UCSD-AML1 (cell line): ENCODE data around the gene BNIP5.

ENCODE experiments used
- DNase-seq: peaks from one replicate; lab custom pipeline; 2025; ENCODE audit not compliant: unreplicated experiment; lab: John Stamatoyannopoulos, UW

The BNIP5 gene

DNA sequence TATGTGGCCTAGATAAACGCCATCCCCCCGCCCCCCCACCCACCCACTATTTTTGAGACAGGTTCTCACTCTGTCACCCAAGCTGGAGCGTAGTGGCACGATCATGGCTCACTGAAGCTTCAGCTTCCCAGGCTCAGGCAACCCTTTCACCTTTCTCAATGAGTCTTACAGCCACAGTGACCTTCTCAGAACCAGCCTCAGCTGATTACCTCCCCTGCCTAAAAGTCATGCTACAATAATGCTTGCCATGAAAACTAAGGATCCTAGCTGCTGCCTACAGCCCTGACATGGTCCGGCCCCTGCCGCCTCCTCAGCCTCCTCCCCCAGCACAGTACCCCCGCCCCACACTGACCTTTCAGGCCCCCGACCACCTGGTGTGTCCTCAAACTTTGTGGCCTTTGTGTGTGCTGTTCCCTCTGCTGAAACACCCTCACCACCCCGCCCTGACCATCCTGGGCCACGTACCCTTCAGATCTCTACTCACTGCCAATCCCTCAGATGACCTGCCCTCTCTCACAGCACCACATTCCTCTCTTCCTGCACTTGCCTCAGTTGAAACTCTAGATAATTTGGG is 35.5 kb downstream of the BNIP5 start:
- no peak for DNase-seq

DNA sequence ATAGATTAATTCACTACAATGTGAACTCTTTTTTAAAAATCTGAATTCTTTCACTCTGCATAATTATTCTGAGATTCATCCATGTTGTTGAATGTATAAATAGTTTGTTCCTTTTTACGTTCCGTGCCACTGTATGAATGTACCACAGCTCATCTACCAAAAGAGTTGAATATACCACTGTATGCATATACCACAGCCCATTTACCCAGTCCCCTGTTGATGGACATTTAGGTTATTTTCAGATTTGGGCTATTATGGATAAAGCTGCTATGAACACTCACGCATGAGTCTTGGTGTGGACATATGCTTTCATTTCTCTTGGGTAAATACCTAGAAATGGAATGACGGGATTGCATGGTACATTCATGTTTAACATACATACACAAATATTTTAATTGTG is 38.7 kb downstream of the BNIP5 start:
- DNase-seq = no peak

DNA sequence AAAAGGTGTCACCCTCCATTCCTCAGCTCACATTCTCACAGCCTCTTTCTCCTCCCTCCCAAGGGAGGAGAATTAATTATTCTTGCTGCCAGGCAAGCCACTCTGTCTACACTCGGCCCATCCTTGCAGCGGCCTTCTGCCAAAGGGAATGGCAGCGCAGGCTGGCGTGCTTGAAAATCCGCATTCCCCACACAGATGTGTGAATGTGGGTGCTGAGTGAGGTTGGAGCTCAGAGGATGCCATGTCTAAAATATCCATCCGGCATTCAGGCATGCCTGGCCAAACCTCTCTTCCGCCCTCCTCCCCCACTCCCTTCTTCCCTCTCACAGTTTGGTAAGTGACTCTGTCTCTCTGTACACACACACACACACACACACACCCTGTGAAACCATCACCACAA is 39.2 kb downstream of the BNIP5 start:
- no peak for DNase-seq

DNA sequence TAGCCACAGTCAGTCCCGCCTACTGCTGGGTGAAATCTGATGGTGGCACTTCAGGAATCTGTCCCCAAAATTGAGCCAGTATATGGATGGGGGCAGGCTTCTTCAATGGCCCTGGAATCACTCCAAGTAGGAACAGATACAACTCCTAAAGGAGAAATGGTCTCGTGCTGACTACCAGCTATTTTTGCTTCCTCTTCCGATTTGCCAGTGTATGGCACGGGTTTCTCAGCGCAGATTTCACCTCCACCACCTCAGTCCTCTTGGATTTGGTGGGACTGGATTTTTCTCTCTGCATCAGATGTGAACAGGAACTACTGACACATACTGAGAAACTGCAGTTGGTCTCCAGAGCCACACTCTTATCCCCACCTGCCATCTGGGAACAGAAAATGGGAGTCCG is 39.6 kb downstream of the BNIP5 start:
- no peak for DNase-seq

DNA sequence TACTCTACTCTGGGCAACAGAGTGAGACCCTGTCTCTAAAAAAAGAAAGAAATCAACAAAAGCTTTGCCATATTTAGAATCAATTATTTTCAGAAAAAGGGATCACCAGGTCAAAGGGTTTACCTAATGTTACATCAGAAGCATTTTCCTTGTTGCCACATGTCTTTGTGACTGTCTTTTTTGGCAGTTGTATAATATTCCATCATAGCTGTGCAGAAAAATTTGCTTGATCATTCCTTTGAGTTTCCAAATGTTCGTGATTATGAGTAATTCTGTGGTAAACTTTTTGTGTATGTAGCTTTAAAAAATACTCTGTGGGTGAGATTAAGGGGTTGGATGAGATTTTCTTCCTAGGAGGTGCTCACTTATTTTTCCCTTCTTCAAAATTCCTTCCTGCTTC is 40.4 kb downstream of the BNIP5 start:
- DNase-seq = no peak

DNA sequence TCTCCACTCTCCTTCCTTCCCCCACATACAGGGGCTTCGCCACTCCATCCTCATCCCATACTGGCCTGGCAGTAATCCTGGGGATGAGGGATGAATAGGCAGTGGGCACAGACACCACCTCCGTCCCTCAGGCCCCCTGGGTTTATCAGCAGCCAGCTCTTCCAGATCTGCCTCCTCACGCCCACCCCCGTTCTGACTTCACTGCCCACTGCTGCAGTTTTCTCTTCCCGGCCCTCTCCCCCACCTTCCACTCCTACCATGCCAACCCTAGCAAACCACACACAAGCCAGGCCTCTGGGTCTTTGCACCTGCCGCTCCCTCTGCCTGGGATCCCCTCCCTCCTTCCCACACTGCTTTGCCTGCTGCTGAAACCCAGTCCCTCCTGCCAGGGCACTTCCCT is 44.5 kb downstream of the BNIP5 start:
- no peak for DNase-seq

DNA sequence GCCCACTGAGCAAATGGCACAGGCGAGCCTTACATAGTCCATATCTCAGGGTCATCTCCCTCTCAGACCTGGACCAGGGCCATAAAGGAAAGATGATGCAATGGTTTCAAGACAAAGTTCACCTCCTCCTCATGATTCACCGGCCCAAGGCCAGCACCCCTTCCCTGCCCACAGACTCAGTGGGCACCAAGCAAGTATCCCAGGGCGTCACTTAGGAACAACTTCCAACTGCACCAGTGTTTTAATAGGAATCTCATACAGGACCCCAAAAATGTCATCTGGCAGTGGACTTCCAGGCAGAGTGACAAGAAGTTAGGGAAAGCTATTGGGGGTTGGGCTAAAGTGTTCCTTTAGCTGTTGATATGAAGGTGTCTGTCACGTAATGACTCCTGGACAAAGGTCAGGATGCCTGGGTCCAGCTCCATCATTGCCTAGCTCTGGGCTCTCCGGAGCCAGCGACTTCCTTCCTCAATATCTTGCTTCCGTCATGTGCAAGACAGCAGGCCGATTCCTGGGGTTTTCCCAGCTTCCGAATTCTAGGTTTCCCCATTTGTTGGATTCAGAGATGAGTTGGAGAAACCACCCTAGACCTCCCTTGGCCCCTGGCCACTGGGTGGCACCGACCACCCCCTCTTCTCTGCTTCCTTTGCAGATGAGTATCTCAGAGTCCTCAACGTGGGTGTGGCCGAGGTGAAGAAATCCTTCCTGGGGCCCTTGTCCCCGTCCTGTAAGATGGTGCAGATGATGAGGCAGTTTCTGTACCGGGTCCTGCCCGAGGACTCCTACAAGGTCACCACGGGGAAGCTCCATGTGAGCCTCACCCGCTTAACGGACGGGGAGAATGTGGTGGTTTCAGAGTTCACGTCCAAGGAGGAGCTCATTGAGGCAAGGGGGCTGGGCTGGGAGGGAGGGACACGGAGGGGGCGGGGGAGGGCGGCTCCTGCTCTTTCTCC is 45.7 kb downstream of the BNIP5 start:
- DNase-seq = peak; percentile 32

DNA sequence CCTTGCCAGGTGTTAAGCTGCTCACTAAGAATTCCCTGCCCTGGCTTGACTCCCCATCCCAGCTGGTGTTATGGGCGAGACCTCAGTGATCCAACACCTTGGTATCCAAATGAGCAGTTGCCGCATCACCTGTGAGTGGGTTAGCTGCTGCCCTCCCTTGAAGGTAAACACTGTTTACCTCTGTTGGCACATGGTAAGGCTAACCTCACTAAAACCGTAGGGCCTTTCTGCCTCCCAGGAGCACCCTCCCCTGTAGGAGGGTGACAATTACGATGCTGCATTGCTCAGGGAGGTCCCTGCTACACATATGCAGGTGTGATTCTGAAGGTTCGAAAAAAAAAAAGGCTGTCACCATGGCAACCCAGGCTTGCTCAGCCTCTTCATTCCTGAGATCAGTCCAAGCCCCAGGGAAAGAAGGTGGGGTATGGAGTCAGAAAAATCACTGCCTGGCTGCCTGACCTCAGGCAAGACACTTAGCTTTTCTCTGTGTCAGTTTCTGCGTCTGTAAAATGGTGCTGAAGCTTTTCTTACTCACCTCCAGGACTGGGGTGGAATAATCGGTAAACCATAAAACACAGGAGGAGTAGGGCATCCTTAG is 47.3 kb downstream of the BNIP5 start:
- no peak for DNase-seq

DNA sequence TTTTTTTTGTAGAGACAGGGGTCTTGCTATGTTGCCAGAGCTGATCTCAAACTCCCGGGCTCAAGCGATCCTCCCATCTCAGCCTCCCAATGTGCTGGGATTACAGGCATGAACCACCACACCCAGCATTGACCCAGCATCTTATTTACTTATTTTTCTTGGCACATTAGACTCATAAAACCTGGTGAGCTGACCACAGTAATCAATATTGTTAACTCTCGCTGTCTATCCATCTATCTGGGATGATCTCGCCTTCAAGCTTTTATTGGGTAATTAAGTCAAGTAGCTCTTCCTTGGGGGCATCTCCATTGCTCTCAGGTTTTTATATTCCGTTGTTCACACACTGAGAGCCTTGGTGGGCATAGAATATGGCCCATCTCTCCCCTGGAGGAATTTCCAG is 49.8 kb downstream of the BNIP5 start:
- no peak for DNase-seq

DNA sequence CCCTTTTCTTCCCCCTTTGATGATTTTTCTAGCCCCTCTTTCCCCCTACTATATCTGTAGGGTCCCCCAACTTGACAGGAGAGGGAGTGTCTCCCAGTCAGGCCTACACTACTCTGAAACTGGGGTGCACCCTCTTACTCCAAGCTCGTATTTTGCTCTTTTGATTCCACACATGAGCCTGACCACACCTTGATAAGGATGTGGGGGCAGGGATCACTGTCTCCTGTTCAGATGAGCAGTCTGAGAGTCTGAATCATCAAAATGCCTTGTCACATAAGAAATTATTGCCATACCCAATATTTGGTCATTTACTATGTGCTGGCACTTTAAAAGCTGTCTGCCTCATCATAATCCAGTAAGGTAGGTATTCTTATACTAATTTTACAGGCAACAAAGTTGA is 50.9 kb downstream of the BNIP5 start:
- DNase-seq = no peak

DNA sequence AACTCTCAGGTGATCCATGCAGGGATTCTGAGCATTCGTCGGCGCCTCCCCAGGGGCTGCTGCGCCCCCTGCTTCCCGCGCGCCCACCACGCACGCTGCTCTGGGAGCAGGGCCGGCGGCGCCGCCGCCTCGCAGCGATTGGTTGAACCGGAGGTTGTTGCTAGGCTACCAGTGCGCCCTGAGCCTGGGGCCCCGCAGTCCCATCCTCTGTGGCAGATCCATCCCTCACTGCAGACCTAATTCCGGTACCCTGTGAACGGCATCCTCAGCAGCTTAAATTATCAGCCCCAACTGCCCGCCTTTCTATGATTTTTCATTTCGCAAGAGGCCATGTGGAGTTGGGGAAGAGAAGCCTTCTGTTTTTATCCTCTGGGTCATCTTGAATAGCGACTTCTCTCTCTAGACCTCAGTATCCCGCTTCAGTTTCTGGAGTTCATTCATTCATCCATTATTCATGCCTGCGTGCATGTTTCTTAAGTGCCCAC is 51.5 kb downstream of the BNIP5 start:
- no peak for DNase-seq

DNA sequence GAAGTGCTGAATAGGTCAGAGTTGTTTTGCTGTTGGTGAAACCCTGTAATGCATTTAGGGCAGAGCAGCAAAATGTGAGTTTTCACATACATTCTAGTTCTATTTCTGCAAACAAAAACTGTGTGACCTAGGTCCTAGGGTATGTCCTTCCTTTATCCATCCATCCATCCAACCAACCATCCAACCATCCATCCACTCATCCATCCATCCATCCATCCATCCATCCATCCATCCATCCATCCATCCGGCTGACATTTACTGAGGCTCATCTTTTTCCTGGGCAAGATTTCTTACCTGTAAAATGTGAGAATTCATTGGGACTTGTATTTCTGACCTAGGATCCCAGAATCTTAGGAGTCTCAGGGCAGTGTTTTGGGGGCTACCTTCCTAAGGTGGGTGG is 52.3 kb downstream of the BNIP5 start:
- DNase-seq = no peak

DNA sequence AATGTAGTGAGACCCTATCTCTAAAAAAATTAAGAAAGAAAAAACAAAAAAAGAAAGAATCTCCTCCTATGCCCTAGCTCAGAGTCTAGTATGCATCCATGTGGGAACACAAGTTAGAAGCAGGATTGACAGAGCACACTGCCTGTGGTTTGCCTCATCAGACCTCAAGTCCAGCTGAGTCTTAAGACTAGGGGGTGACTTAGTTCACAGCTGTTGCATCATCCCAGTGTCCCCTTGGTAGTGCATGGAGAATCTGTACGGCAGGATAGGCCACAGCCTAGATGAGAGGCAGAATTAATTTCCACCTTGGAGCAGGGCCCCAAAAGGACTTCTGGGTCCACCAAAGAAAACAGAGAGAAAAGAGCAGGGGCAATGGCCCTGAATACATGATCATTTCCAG is 53.1 kb downstream of the BNIP5 start:
- no peak for DNase-seq

DNA sequence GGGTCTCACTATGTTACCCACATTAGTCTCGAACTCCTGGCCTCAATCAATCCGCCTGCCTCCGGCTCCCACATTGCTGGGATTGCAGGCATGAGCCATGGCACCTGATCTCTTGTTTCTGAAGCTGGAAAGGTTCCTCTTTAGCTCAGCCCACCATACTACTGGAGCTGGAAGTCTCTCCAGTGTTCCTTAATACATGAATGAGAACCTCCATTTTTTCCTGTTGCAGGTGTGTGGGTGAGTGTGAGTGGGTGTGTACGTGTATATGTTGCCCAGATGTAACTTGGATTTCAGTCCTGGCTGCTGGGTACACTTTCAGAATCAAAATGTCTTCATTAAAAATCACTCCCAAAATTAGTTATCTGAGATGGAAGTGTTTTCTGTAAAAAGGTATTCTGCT is 55.7 kb downstream of the BNIP5 start:
- no peak for DNase-seq

DNA sequence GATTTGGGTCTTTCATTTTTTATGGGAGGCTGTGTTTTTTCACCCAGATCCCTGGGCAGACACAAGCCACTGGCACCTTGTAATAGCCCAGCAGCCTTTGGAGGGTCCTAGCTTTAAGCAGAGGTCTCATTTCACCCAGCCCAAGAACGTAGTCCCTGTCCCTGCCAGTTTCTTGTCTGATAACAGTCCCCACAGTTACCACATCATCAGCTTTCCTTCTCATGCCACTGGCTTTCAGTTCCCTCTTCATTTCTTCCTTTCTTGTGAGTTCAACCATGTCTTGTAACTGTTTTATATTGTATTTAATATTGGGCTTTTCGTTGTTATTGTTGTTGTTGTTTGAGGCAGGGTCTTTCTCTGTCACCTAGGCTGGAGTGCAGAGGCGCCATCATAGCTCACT is 56.2 kb downstream of the BNIP5 start:
- DNase-seq = no peak

DNA sequence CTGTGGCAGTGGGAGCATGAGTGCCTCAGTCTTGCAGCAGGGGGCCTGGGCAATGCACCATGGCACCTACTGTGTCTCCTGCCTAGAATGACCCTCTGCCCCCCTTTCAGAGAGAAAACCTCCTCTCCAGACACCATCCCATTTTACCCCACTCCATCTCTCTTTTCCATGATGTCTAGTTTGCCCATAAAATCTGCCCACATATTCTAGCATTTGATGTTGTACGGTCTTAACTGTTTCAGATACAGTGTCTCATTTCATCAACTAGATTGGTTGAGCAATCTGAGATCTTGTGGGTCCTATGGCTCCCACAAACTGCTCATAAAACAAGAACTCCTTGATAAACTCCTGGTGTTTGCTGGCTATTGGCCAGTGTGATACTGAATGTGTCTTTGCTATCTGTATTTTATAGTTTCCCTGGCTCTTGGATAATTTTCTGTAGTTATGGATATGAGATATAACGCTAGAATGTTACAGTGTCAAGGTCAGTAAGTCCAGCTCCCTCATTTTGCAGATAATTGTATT is 58.7 kb downstream of the BNIP5 start:
- DNase-seq = no peak

DNA sequence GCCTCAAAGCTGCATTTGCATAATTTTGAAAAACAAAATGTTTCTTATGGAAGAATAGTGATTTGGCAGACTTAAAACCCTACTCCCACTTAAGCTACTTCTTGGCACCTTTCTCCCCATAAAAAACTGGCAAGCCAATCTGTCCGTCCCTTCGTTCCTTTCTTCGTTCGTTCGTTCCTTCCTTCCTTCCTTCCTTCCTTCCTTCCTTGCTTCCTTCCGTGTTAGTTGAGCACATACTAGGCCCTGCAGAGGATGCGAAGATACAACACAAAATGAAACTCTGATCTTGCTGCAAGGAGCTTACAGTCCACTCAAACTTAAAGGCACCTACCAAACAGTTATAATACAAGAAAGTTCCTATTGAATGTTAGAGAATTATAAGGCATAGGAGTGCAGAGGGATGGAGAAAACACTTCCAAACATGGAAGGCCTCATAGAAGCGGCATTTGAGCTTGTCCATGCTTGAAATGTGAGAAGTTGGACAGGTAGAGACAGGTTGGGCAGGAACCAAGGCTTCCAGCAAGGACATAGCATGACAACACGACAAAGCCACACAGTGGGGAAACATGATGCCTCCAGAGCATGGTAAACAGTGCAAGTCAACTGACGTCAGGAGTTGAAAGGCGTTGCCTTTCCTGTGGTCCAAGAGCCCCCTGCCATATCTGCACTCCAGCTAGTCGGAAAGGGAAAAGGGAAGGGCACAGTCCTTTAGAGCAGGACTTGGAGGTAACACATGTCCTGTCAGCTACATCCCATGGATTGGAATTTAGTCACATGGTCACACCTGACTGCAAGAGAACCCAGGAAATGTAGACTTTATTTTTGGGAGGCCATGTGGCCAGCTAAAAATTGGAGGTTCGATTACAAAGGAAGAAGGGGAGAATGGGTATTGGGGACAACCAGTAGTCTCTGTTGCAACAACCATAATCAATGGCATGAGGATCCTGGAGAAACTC is 59.8 kb downstream of the BNIP5 start:
- DNase-seq = no peak

DNA sequence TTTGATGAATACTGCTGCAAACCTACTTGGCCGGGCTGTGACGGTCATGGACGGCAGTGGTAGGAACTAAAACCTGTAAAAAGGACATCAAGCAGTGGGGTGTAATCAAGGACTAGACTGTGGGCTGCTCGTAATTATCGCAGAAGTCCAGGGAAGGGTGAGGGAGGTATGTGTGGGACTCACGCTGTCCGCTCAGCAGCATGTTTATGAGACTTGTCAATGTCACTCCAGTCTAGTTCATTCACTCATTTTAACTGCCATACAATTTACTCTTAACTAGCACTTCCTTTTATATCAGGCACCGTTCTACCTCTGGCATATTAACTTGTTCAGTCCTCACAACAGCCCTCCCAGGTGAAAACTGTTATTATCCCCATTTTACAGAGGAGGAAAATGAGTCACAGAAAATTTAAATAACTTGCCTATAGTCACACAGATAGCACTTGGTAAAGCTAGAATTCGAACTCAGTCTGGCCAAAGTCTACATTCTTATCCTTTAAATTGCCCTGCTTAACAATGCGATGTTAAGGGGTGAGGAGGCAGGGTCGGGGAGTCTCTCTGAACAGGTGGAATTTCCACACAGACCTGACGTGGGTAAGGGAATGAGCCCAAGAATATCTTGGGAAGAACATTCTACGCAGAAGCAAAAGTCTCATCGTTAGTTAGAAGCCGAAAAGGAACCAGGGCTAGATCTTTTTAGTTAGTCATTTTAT is 62.7 kb downstream of the BNIP5 start:
- DNase-seq = no peak

DNA sequence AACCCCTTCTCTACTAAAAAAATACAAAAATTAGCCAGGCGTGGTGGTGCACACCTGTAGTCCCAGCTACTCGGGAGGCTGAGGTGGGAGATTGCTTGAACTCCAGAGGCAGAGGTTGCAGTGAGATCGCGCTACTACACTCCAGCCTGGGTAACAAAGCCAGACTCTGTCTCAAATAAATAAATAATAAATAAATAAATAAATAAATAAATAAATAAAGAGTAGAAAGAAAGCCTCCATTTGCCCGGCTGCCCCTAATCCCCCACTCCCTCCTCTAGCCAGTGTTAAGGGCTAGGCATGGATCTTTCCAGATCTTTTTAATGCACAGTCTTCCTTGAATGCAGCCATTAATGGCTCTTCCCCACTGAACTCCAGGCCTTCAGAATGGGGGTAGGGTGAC is 63.6 kb downstream of the BNIP5 start:
- DNase-seq = no peak

DNA sequence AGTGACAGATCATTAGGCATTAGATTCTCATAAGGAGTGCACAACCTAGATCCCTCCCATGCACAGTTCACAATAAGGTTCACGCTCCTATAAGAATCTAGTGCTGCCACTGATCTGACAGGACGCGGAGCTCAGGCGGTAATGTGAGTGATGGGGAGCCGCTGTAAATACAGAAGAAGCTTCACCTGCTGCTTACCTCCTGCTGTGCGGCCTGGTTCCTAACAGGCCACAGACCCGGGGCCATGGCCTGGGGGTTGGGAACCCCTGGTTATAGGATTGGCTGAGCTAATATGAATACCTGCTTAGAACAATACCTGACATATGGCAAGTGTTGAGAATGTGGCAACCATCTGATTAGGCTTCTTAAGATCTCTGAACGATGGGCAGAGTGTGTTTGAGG is 64.5 kb downstream of the BNIP5 start:
- DNase-seq = no peak
